Measurements from ENCODE around the gene BLM. TPM values are rescaled to one million over a fixed set of nuclear protein-coding genes. Genes with fewer than 3 reads are reported as not detected.
A peak's percentile ranks its signal among the peaks of the same experiment; 100 is the strongest.
"Not testable (repeated sequence)": the region's sequence is repeated elsewhere in the genome, so short reads cannot be mapped to it uniquely, and the experiment has no call there.

BLM gene
- 1.2 TPM for total RNA-seq

- peak; percentile 97 for DNase-seq (ENCODE audit: low spot score)
Observed at GRCh38 chr15:90716976-90717821, at the start of gene BLM. TSS of gene BLM (plus strand) at chr15:90717346. CDS start at chr15:90747393, 30,047 bp downstream.

- not testable (repeated sequence) for DNase-seq (ENCODE audit: low spot score)
Observed at GRCh38 chr15:90667755-90668345, 49.3 kb upstream of the BLM start.

GRCh38 chr15:90670631-90671030 is 46.5 kb upstream of the BLM start:
- DNase-seq (ENCODE audit: low spot score): not testable (repeated sequence)

GRCh38 chr15:90671216-90671615 is 45.9 kb upstream of the BLM start:
- no peak for DNase-seq (ENCODE audit: low spot score)

- DNase-seq (ENCODE audit: low spot score): not testable (repeated sequence)
Observed at GRCh38 chr15:90673357-90673756, 43.8 kb upstream of the BLM start.

- DNase-seq (ENCODE audit: low spot score): no peak
Observed at GRCh38 chr15:90674476-90674875, 42.7 kb upstream of the BLM start.

GRCh38 chr15:90675464-90675863 is 41.7 kb upstream of the BLM start:
- DNase-seq (ENCODE audit: low spot score): no peak

GRCh38 chr15:90677807-90678790 is 39.0 kb upstream of the BLM start:
- DNase-seq (ENCODE audit: low spot score): no peak

- no peak for DNase-seq (ENCODE audit: low spot score)
Observed at GRCh38 chr15:90679959-90680358, 37.2 kb upstream of the BLM start.

- DNase-seq (ENCODE audit: low spot score): no peak
Observed at GRCh38 chr15:90680371-90680935, 36.7 kb upstream of the BLM start.

- no peak for DNase-seq (ENCODE audit: low spot score)
Observed at GRCh38 chr15:90681056-90681455, 36.1 kb upstream of the BLM start.

- DNase-seq (ENCODE audit: low spot score): no peak
Observed at GRCh38 chr15:90681480-90681879, 35.7 kb upstream of the BLM start.

- no peak for DNase-seq (ENCODE audit: low spot score)
Observed at GRCh38 chr15:90683371-90683770, 33.8 kb upstream of the BLM start.

- DNase-seq (ENCODE audit: low spot score): no peak
Observed at GRCh38 chr15:90683876-90684275, 33.3 kb upstream of the BLM start.

GRCh38 chr15:90684281-90684680 is 32.9 kb upstream of the BLM start:
- DNase-seq (ENCODE audit: low spot score): no peak

- no peak for DNase-seq (ENCODE audit: low spot score)
Observed at GRCh38 chr15:90685591-90686434, 31.3 kb upstream of the BLM start.

GRCh38 chr15:90686435-90687218 is 30.5 kb upstream of the BLM start:
- DNase-seq (ENCODE audit: low spot score): no peak

GRCh38 chr15:90689326-90689961 is 27.7 kb upstream of the BLM start:
- DNase-seq (ENCODE audit: low spot score): not testable (repeated sequence)

GRCh38 chr15:90690585-90690984 is 26.6 kb upstream of the BLM start:
- no peak for DNase-seq (ENCODE audit: low spot score)
